GM23248 (cell line): Measurements from ENCODE around the gene KANK3.
"Not testable (repeated sequence)": the region's sequence is repeated elsewhere in the genome, so short reads cannot be mapped to it uniquely, and the experiment has no call there.

Experiments used
- EZH2 ChIP-seq: fragments of 200-600 bp; sonication (generic); IDR thresholded peaks from 2 replicates; pipeline ENCODE4 v1.6.1; 2018; ENCODE audit warnings: antibody characterized with exemption, mild to moderate bottlenecking; ENCODE audit not compliant: insufficient read depth, poor library complexity, severe bottlenecking
- EZH2phosphoT487 ChIP-seq: fragments of 200-600 bp; sonication (generic); IDR thresholded peaks from 2 replicates; pipeline ENCODE4 v1.6.1; 2018; ENCODE audit warnings: antibody characterized with exemption, moderate library complexity, mild to moderate bottlenecking, low read depth; ENCODE audit not compliant: insufficient read depth

- not testable (repeated sequence) for TF ChIP-seq EZH2, EZH2phosphoT487
Measured at GRCh38 chr19:8376373-8376974, 33.4 kb upstream of the KANK3 start.
